KOPT-K1 (cell line): ENCODE measurements around the gene COBL.

Experiments used
- H3K27ac ChIP-seq: fragments of 200-600 bp; sonication (generic); 2 replicates; pipeline ENCODE4 v1.5.1; 2016; ENCODE audit warnings: antibody characterized with exemption, mild to moderate bottlenecking, low read depth, low read length; ENCODE audit not compliant: poor library complexity, severe bottlenecking
- H3K36me3 ChIP-seq: fragments of 200-600 bp; sonication (generic); 2 replicates; pipeline ENCODE4 v1.5.1; 2017; ENCODE audit warnings: antibody characterized with exemption, mild to moderate bottlenecking, low read length, moderate library complexity; ENCODE audit not compliant: insufficient read depth
- H3K9me3 ChIP-seq: fragments of 200-600 bp; sonication (generic); 2 replicates; pipeline ENCODE4 v1.5.1; 2017; ENCODE audit warnings: antibody characterized with exemption, low read length, mild to moderate bottlenecking; ENCODE audit not compliant: insufficient read depth, poor library complexity, severe bottlenecking

Gene COBL

GRCh38 chr7:51085034-51085692 is 231.4 kb downstream of the COBL start:
- H3K27ac ChIP-seq: no peak overlapping the region
- H3K36me3 ChIP-seq: no peaks in the 10 kb centered on the region
- H3K9me3 ChIP-seq: peaks cover 1% of the 10 kb centered on the region

GRCh38 chr7:51084121-51084520 is 232.5 kb downstream of the COBL start:
- Histone ChIP-seq H3K27ac (no peak overlapping the region), H3K9me3 (no peaks in the 10 kb centered on the region), H3K36me3 (no peaks in the 10 kb centered on the region)

GRCh38 chr7:51082940-51083533 is 233.6 kb downstream of the COBL start:
- Histone ChIP-seq H3K9me3 (no peaks in the 10 kb centered on the region), H3K36me3 (no peaks in the 10 kb centered on the region), H3K27ac (no peak overlapping the region)

- no peaks in the 10 kb centered on the region for H3K36me3 ChIP-seq
- H3K27ac ChIP-seq: no peak overlapping the region
- no peaks in the 10 kb centered on the region for H3K9me3 ChIP-seq
Observed at GRCh38 chr7:51082096-51082840, 234.3 kb downstream of the COBL start.

GRCh38 chr7:51081270-51081890 is 235.2 kb downstream of the COBL start:
- Histone ChIP-seq H3K27ac (no peak overlapping the region), H3K9me3 (no peaks in the 10 kb centered on the region), H3K36me3 (no peaks in the 10 kb centered on the region)

GRCh38 chr7:51080622-51081269 is 235.9 kb downstream of the COBL start:
- H3K9me3 ChIP-seq: no peaks in the 10 kb centered on the region
- H3K36me3 ChIP-seq: no peaks in the 10 kb centered on the region
- no peak overlapping the region for H3K27ac ChIP-seq

GRCh38 chr7:51080216-51080615 is 236.4 kb downstream of the COBL start:
- Histone ChIP-seq H3K36me3 (no peaks in the 10 kb centered on the region), H3K9me3 (no peaks in the 10 kb centered on the region), H3K27ac (no peak overlapping the region)

- Histone ChIP-seq H3K36me3 (no peaks in the 10 kb centered on the region), H3K9me3 (no peaks in the 10 kb centered on the region), H3K27ac (no peak overlapping the region)
Observed at GRCh38 chr7:51079494-51079893, 237.1 kb downstream of the COBL start.

- H3K9me3 ChIP-seq: no peaks in the 10 kb centered on the region
Observed at GRCh38 chr7:51078653-51079052, 238.0 kb downstream of the COBL start.

GRCh38 chr7:51077987-51078370 is 238.6 kb downstream of the COBL start:
- no peak overlapping the region for H3K27ac ChIP-seq
- H3K36me3 ChIP-seq: no peaks in the 10 kb centered on the region

More at GRCh38 chr7:51078653-51079052, 238.0 kb downstream of the COBL start:
- H3K27ac ChIP-seq: no peak overlapping the region
- H3K36me3 ChIP-seq: no peaks in the 10 kb centered on the region

GRCh38 chr7:51077316-51077986 is 239.2 kb downstream of the COBL start:
- Histone ChIP-seq H3K27ac (no peak overlapping the region), H3K9me3 (no peaks in the 10 kb centered on the region), H3K36me3 (no peaks in the 10 kb centered on the region)

More at GRCh38 chr7:51077987-51078370, 238.6 kb downstream of the COBL start:
- no peaks in the 10 kb centered on the region for H3K9me3 ChIP-seq

- no peaks in the 10 kb centered on the region for H3K36me3 ChIP-seq
Observed at GRCh38 chr7:51075681-51076580, 240.7 kb downstream of the COBL start.

GRCh38 chr7:51073171-51073570 is 243.4 kb downstream of the COBL start:
- Histone ChIP-seq H3K27ac (no peak overlapping the region), H3K36me3 (no peaks in the 10 kb centered on the region), H3K9me3 (no peaks in the 10 kb centered on the region)

More at GRCh38 chr7:51075681-51076580, 240.7 kb downstream of the COBL start:
- Histone ChIP-seq H3K9me3 (no peaks in the 10 kb centered on the region), H3K27ac (no peak overlapping the region)

- Histone ChIP-seq H3K9me3 (no peaks in the 10 kb centered on the region), H3K27ac (no peak overlapping the region), H3K36me3 (no peaks in the 10 kb centered on the region)
Observed at GRCh38 chr7:51072281-51072680, 244.3 kb downstream of the COBL start.
